ENCODE results near the gene PTPRG. TPM values are rescaled to one million over a fixed set of nuclear protein-coding genes. Genes with fewer than 3 reads are reported as not detected.

The PTPRG gene
- total RNA-seq, 1 experiment from 2014 or later: 69.3 TPM

DNA sequence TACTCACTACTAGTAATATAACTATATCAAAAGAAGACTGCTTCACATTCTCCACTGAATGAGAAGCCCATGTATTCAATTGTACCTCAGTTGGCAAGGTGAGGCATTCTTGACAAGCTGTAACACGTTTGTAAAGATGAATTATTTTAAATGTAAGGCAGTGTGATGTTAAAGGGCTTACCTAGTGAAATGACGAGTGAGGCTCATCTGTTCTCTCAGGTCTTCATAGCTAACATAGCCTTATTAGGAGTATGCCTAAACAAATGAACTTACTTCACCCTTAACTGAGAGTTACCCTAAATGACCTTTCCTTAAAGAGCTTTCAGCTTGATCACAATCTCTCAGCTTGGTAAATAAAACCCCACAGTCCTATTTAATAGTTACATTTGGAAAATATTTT is 684.7 kb downstream of the PTPRG start:
- Histone ChIP-seq H3K4me1 (ENCODE audit: insufficient read depth, low read length) (peaks cover 8% of the 10 kb centered on the region), H3K27me3 (ENCODE audit: insufficient read depth, low read length) (no peaks in the 10 kb centered on the region), H3K9me3 (ENCODE audit: control insufficient read depth, low read depth, low read length) (no peaks in the 10 kb centered on the region), H2AK5ac (ENCODE audit: insufficient read length, low read length) (no peak overlapping the region), H2BK120ac (ENCODE audit: low read depth, low read length, poor library complexity, severe bottlenecking) (no peak overlapping the region), H4K20me1 (ENCODE audit: control insufficient read depth, insufficient read depth, insufficient read length) (peaks cover 2% of the 10 kb centered on the region), H2BK12ac (ENCODE audit: insufficient read length, low read depth, low read length) (no peak overlapping the region), H3K79me1 (ENCODE audit: insufficient read depth, low read depth, low read length, poor library complexity, severe bottlenecking) (no peaks in the 10 kb centered on the region), H4K91ac (ENCODE audit: insufficient read length, low read depth, low read length) (no peak overlapping the region), H3T11ph (ENCODE audit: low read length) (no peak overlapping the region), H3K27ac (ENCODE audit: insufficient read length, low read depth, low read length) (no peak overlapping the region), H2BK5ac (ENCODE audit: insufficient read length, low read length) (no peak overlapping the region), H3K4me2 (ENCODE audit: insufficient read depth, insufficient read length, low read length) (no peak overlapping the region), H3K23me2 (ENCODE audit: insufficient read length, low read depth, low read length, poor library complexity, severe bottlenecking) (no peaks in the 10 kb centered on the region), H3K18ac (ENCODE audit: insufficient read length, low read depth, low read length) (no peak overlapping the region), H2BK20ac (ENCODE audit: low read depth, low read length, poor library complexity, severe bottlenecking) (no peak overlapping the region), H4K5ac (ENCODE audit: insufficient read length, low read depth, low read length) (no peak overlapping the region), H2BK15ac (ENCODE audit: low read depth, low read length) (no peak overlapping the region), H3K4ac (ENCODE audit: low read depth, low read length) (no peak overlapping the region), H4K8ac (replicated peaks; ENCODE audit: insufficient read length, low read depth, low read length) (no peak overlapping the region), H3K9ac (ENCODE audit: extremely low read depth, insufficient read length, low read length) (no peak overlapping the region), H3K56ac (ENCODE audit: insufficient read length, low read depth, low read length) (no peak overlapping the region), H3K14ac (ENCODE audit: insufficient read depth, low read length) (no peak overlapping the region), H3K79me2 (ENCODE audit: insufficient read depth, low read length) (no peaks in the 10 kb centered on the region), H2AFZ (ENCODE audit: low read length) (no peak overlapping the region), H3K23ac (ENCODE audit: insufficient read length, low read depth, low read length) (no peak overlapping the region)
- TF ChIP-seq, protein P1, sequence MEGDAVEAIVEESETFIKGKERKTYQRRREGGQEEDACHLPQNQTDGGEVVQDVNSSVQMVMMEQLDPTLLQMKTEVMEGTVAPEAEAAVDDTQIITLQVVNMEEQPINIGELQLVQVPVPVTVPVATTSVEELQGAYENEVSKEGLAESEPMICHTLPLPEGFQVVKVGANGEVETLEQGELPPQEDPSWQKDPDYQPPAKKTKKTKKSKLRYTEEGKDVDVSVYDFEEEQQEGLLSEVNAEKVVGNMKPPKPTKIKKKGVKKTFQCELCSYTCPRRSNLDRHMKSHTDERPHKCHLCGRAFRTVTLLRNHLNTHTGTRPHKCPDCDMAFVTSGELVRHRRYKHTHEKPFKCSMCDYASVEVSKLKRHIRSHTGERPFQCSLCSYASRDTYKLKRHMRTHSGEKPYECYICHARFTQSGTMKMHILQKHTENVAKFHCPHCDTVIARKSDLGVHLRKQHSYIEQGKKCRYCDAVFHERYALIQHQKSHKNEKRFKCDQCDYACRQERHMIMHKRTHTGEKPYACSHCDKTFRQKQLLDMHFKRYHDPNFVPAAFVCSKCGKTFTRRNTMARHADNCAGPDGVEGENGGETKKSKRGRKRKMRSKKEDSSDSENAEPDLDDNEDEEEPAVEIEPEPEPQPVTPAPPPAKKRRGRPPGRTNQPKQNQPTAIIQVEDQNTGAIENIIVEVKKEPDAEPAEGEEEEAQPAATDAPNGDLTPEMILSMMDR (conservative IDR thresholded peaks at IDR 0.05): no peak; the same call in 2 of the 3 replicates
- no peak for DNase-seq
- no peaks in the 10 kb centered on the region for H3K9me3 Mint-ChIP-seq
- H3K4me3 Mint-ChIP-seq: no peak overlapping the region
- no peak overlapping the region for H3K27ac Mint-ChIP-seq
- WGBS (ENCODE audit: extremely low coverage, insufficient read length, low lambda C conversion rate): no CpG with 5 or more reads among the region's 2 CpGs
- H3K36me3 Mint-ChIP-seq (ENCODE audit: insufficient read depth in 1 of 3, low read depth in 3 of 3): peaks cover 0 to 5% (median 0%) of the 10 kb centered on the region in 3 experiments; a peak in 5 of 7 replicates
- no peaks in the 10 kb centered on the region for H3K27me3 Mint-ChIP-seq (ENCODE audit: low read depth)
- peaks cover 56 to 61% of the 10 kb centered on the region in 2 experiments for H3K4me1 Mint-ChIP-seq
